GM19238 (cell line): ENCODE data around the gene CEP55.

ENCODE experiments used
- DNase-seq: peaks from one replicate; pipeline ENCODE4 v3.0.0; 2011; ENCODE audit warnings: low spot score; ENCODE audit not compliant: insufficient read length

The CEP55 gene

DNA sequence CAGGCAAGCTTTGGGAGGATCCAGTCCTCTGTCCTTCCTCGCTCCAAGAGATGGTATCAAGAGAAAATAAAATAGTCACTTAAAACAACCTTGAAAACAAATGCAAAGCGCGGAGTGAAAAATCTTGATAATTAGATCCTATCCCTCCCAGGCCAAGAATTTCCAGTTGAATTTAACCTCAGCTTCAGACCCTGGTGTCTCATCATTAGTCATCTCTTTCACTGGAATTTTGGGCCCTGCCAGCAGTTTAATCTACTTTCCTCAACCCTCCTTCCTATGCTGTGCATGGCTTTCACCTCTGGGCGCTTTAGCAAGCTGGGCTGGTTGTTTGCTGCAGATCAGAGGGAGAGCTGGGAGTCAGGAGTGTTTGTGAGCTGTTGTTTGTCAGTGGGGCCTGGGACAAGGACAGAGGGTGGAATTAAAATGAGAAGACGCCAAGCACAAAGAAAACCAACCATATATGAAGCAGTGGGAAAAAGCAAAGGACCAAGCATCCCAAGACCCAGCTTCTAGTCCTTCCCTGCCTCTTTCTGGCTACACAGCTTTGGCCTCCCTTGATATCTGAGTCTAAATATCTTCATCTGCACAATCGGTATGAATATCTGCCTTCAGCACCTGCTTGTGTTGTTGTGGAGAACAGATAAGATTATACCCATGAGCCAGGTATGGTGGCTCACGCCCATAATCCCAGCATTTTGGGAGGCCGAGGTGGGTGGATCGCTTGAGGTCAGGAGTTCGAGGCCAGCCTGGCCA lies 27.8 kb upstream of the CEP55 start:
- no peak for DNase-seq

DNA sequence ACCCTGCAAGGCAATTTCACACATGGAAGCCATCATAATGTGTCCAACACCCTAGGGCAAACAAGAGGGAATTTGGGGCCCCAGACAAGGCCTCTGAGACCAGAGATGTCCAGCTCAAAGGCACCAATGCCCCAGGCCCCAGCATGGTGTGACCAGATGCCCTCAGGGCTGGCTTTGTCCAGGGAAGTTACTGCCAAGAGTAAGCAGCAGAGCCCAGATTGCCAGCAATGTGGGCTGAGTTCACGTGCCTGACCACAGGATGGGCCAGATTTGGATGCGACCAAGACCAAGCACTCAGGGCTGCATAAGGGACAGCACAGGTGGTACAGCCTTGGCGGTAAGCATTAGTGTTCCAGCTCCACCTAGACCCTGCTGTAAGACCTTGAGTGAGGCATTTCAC lies 27.0 kb upstream of the CEP55 start:
- DNase-seq: no peak

DNA sequence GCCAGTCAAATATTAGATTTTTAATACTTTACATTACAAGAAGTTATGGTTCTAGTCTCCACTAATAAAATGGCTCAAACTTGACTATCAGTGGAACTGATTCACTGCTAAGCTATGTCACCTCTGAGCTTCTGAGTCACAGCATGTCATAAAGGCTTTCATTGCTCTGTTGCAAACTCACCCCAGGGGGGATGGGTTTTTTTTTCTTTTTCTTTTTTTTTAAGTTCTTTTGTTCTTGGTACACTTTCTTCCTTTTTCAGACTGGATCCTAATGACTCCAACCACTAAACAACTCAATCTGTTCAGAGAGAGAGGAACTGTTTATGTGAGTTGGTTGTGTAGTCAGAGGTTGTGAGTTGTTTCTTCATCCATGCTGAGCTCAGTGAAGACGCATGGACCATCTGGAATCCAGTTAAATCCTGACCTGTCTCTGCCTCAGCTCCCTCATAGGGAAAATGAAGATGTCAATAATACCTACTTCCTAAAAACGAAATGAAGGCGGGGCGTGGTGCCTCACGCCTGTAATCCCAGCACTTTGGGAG lies 25.2 kb upstream of the CEP55 start:
- no peak for DNase-seq

DNA sequence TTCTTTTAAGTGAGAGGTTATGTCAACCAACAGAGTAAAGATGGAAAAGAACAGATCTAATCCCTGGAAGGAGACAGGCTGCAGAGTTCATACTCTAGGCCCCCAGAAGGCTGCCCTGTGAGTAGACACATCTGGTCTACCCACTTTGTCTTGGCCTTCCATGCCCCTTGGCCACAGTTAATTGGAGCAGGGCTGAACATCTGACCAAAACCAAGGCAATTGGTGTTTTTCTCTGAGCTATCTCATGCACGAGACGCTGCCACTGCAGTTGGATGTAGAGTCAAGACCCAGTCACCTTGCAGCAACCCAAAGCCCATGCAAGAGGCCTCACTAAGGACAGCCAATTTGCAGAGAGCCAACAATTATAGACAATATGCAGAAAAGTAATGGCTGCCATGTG lies 23.3 kb upstream of the CEP55 start:
- DNase-seq: no peak

DNA sequence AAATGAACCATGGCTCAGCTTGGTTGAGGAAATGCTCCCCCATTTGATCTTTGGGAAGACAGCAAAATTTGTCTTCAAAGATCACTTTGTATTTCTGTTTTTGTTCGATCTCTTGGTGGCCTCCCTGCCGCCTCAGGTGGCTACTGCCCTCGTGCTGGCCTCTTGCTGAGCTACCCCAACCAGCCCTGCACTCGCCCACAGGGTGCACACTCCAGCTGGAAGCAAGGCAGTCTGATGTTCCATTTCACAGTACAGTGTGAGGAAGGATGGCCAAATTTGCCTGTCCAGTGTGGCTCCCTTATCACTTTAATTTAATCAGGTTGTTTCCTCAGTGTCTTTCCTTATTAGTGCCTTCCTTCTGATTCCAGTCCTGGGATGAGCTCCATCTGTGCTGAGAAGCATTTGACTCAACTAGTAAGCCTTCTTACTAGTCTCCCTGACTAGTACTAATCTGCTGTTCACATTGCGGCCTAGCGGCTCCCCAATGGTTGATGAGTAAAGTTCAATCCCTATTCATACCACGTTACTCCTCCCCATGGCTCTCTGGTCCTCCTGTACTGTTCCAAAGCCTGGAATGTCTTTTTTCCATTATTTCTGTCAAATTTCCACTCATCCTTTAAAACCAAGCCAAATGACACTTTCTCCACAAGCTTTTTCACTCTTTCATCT lies 22.5 kb upstream of the CEP55 start:
- DNase-seq: no peak

DNA sequence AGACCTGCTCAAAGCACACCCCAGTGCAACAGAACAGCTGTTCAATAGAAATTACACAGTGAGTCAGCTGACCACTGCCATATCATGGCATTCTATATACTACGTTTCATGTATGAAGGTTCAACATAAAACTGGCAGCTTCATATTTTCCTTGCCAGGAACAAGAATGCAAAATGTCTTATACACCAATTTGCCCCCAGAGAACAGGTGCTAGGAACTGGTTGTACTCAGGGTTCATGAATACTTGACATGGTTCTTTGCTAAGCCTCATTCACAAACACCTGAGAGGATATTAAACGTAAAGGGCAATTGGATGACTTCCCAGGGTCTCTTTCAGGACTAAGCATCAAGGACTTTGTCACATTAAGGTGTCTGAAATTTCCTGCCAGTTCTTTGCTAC lies 21.2 kb upstream of the CEP55 start:
- no peak for DNase-seq

DNA sequence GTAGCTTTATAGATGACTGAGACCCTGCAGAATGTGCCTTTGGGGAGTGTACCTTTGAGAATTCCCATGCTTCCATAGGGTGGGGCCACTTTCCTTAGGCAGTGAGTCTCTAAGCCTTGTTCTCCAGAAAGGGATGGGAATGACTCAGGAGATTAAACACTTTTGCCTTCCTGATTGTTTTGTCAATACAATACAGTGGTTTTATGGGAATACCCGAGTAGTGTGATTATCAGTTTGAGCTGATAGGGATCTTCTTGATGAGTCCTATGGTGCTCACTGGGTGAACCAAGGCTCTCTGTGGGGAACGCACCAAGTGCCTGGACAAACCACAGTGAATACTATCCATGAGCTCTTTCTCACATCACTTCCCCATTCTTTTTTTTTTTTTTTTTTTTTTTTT lies 20.5 kb upstream of the CEP55 start:
- no peak for DNase-seq

DNA sequence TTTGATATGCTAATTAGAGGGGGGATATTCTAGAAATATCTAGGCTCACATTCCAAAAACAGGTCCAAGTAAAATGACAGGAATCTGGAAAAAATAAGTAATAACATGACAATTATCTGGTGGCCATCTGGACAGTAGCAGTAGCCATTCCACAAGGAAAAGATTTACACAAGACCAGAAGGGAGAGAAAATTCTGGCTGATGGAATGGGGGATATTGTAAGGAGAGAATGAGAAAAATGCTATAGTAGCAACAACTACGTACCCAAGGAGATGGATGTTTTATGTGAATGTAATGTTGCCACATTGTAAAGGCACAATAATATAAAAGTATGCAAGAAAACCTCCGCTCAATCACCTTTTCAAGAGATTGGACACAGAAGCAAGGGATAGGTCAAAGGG lies 19.7 kb upstream of the CEP55 start:
- no peak for DNase-seq

DNA sequence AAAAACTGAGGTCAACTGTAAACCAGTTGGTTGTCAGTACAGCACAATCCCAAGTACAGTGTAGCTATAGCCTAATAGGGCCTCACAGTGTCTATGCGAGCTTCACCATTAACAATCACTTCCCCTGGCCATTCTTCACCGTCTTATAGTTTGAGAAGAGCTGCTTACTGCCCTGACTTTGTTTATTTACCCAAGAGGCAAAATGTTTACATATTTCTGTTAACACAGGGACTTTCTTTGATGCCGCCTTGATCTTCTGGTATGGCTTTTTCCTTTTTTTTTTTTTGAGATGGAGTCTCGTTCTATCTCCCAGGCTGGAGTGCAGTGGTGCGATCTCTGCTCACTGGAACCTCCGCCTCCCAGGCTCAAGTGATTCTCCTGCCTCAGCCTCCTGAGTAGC lies 17.5 kb upstream of the CEP55 start:
- no peak for DNase-seq

DNA sequence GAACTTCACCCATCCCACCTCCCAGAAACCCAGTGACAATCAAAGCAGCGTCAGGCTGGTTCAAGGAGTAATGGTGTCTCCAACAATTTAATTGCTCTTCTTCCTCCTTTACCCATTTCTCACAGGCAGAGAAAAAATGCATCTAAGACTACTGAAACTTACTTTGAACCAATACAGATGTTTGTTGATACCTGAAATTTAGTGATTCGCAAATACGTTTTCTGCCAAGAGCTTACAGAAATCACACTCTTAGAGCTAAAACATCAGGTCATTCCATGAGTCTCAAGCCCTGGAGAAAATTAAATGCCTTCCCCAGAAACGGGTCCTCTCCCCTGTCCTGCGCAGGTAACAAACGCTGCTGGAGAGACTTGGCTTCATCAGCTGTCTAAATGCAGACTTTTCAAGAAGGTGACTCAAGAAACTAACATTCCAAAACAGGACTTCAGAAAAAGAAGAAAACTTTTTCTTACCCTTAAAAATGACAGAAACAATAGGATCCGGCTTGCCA lies 14.7 kb upstream of the CEP55 start:
- no peak for DNase-seq

DNA sequence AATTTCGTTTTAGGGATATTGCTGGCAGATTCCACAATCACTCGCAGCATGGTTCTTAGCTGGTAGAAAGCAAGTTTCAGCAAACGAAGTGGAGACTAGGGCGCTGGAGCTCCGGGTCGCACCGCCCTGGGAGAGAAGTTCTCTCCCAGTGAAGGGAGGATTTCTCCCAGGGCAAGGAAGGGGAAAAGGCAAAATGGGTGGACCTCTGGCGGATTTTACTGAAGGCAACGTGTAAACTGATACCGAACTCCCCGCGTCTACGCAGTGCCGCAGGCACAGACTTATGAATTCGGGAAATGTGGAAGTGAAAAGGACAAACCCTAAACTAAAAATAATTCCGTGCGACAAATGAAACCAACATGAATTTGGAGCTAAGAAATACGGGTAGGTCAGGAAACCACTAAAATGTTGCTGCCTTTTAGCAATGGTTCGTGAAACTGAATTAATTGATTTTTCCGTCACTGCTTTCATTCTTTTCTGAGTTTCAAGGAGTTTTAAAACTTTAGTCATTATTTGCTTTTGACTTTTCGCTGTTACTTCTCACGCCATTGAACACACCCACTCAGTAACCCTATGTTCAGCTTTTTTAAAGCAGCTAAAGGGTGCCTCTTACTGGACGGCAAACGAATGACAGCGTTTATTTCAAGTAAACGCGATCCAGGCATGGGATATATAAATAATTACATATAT lies 14.1 kb upstream of the CEP55 start, which contains the start of gene MYOF:
MYOF (minus strand) TSS at position 190 of the 690 bp plus-strand sequence; CDS start at position 50, 140 bp downstream.
- DNase-seq: peak; percentile 18

DNA sequence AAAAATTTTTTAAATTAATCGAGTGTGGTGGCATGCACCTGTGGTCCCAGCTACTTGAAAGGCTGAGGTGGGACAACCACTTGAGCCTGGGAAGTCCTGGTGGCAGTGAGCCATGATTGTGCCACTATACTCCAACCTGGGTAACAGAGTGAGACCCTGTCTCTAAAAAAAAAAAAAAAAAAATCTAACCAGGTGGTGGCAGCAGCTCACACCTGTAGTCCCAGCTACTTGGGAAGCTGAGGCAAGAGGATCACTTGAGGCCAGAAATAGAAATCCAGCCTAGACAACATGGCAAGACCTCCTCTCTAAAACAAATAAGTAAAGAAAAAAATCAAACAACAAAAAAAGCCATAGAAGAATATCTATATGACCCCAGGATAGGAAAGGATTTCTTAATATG lies 10.7 kb upstream of the CEP55 start:
- no peak for DNase-seq

DNA sequence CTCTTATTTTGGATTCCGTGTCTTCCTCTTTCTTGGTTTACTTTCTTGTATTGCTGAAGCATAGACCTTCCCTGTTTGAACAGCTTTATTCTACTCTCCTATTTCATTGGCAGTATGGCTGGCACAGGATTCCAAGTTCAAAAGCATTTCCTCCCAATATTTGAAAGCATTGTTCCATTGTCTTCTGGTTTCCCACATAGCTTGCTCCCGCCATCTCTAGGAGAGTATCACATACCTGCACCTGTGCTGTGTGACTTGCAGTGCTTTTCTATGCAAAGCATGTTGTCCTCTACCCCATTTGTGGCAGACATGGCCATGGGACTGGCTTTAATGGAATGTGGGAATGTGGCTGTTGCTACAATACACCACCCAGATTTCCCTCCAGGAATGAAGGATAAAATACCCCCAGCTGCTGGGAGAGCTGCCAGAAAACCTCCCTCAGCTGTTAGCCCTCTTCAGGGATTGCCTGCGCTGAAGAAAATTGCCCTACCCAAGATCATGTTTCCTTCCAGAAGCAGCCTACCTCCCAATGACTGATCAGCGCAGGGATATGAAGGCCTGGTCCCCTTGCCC lies 7.4 kb upstream of the CEP55 start:
- DNase-seq: no peak

DNA sequence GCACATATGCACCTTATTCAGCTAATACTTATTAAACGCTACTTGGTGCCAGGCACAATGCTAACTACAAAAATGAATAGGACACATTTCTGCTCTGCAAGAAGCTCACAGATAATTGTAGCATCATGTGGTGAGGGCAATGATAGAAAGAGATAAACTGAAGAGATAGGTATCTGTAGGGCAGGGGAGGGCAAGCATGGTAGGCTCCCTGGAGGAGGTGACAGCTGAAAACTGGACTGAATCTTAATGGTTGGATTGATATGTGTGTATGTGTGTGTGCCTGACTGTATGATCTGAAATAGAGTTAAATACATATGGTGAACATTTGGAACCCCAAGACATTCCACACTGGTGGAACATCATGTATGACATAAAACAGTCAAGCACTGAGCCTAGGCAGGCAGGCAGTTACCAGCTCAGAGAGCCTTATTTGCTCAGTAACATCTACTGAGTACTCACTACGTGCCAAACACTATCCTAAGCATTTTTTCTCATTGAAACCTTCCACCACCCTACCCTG lies 4.8 kb upstream of the CEP55 start:
- DNase-seq: no peak

DNA sequence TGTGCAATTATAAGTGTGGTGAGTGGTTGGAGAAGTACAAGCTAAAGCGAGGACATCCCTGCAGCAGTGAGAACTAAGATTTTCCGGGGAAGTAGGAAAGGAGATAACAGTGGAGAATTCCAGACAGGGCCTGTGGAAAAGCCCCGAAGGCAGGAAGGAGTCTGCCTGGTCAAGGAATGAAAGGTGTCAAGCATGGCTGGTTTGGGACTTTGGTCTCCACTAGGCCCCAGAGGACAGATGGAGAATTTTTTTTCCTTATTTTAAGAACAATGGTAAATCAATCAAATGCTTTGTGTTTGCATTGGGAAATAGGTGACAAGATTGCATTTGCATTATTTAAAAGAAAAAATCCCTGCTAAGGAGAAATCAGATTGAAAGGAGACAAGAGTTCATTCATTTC lies 3.2 kb upstream of the CEP55 start:
- DNase-seq: no peak

DNA sequence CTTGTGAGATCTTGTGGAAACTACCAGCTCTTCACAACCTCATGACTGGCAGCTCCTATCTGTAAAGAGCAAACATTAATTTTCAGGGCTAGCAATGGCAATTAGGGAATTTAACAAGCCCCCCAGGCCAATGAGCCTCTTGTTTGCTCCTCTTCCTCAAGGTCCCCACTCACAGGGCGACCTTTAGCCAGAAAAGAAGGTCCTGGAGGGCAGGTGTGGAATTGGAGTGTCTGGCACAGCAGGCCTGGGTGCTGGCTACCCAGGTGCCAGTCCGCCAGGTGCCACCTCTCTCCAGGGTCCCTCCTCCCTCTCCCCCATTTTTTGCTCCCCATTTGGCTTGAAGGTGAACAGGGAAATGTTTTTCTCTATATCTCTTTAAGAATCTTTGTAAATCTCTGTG lies 1.9 kb upstream of the CEP55 start:
- no peak for DNase-seq

DNA sequence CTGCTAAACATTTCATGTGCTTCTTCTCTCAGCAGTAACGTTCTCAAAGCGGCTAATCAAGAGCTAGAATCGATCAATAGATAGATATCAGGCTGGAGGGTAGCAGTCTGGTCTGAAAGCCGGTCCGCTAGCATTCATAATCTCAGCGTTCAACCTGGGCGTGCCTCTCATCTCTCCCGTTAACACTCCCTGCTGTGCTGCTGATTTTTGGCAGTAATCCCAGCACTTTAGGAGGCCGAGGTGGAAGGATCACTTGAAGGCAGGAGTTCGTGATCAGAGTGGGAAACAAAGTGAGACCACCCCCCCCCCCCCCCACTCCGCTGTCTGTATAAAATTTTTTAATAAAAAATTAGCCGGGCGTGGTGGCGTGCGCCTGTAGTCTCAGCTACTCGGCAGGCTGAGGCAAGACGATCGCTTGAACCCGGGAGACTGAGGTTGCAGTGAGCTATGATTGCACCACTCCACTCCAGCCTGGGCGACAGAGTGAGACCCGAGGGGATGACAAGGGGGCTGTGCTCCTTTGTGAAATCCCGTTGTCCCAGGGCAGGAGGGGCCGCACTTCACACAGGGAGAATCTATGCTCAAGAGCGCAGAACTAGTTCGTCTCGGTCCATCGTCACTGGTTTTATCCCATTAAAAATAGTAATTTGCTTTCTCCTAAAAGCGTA lies 624 bp upstream of the CEP55 start:
- no peak for DNase-seq

DNA sequence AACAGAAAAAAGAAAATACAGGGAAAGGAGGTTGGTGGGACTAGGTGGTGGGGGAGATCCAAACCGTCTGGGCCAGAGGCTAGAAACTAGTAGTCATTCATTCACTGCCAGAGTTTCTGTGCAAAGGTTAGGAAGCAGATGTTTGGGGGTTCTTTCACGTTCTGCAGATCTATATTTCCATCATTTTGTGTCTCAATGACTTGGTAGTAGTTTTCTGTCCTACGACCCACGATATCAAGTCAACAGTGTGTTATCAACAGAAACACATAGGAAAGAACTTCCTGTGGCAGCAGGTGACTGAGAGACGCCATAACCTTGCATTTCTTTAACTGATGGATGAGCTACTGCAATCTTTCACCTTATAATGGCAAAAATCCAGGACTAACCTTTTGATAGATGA lies 1.8 kb downstream of the CEP55 start:
- no peak for DNase-seq

DNA sequence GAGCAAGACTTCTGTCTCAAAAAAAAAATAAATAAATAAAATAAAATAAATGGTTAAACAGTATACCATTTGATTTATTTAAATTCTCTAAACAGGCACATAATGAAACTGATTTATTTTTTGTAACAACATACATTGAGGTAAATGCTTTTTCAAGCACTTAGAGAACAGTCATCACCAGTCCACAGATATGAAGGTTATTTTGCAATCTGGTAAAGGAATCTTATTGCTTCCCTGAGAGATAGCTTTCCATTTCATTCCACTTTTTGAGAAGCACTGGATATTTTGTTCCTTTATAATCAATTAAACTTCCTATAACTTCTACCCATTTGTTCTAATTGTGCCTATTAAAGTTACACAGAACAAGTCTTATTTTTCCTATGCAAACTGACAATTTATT lies 5.2 kb downstream of the CEP55 start:
- DNase-seq: no peak

DNA sequence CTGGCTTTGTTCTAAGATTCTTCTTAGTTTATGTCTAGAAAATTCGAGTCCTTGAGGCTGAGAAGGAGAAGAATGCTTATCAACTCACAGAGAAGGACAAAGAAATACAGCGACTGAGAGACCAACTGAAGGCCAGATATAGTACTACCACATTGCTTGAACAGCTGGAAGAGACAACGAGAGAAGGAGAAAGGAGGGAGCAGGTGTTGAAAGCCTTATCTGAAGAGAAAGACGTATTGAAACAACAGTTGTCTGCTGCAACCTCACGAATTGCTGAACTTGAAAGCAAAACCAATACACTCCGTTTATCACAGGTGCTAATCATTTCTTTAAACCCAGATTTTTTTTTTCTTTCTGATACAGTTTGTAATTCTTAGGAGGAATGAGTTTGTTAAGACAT lies 6.7 kb downstream of the CEP55 start:
- DNase-seq: no peak

DNA sequence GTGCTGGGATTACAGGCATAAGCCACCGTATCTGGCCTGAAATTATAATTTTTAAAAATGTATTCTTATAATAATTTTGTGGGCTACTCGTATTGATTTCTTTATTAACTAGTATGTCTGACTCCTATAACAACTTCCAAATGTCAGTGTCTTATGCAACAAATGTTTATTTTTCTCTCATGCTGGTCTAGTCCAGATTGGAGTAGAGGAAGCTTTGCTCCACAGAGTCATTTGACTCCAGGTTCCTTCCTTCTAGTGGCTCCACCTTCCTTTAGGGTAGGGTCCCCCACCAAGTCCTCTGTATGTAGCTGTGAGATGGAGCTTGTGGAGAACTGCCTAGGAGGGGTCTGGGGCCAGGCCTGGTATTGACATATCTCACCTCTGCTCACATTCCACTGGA lies 8.7 kb downstream of the CEP55 start:
- no peak for DNase-seq
